H9 (cell line): ENCODE measurements around the gene HSF2. TPM values are rescaled to one million over a fixed set of nuclear protein-coding genes. Genes with fewer than 3 reads are reported as not detected.

Experiments used
- DNase-seq: peaks from one replicate; pipeline ENCODE4 v3.0.0-alpha.2; 2017
- H2AFZ ChIP-seq: one replicate; pipeline ENCODE4 v1.6.1; 2013; ENCODE audit warnings: mild to moderate bottlenecking, low read length, control low read depth, moderate library complexity
- H2AK5ac ChIP-seq: 2 replicates; pipeline ENCODE4 v1.6.1; 2013; ENCODE audit warnings: low read length, control low read depth, mixed read lengths; ENCODE audit not compliant: insufficient read length
- H2BK120ac ChIP-seq: one replicate; pipeline ENCODE4 v1.6.1; 2013; ENCODE audit warnings: low read depth, mild to moderate bottlenecking, low read length, control low read depth, inconsistent platforms; ENCODE audit not compliant: poor library complexity, severe bottlenecking
- H2BK12ac ChIP-seq: 2 replicates; pipeline ENCODE4 v1.6.1; 2013; ENCODE audit warnings: low read length, control low read depth, mixed read lengths, low read depth; ENCODE audit not compliant: insufficient read length
- H2BK15ac ChIP-seq: 2 replicates; pipeline ENCODE4 v1.6.1; 2013; ENCODE audit warnings: low read depth, low read length, control low read depth
- H2BK20ac ChIP-seq: one replicate; pipeline ENCODE4 v1.6.1; 2013; ENCODE audit warnings: low read depth, mild to moderate bottlenecking, low read length, control low read depth, inconsistent platforms; ENCODE audit not compliant: poor library complexity, severe bottlenecking
- H2BK5ac ChIP-seq: 2 replicates; pipeline ENCODE4 v1.6.1; 2013; ENCODE audit warnings: low read length, control low read depth, mixed read lengths; ENCODE audit not compliant: insufficient read length
- H3K14ac ChIP-seq: 2 replicates; pipeline ENCODE4 v1.6.1; 2013; ENCODE audit warnings: low read length, control low read depth; ENCODE audit not compliant: insufficient read depth
- H3K18ac ChIP-seq: 2 replicates; pipeline ENCODE4 v1.6.1; 2013; ENCODE audit warnings: low read depth, mild to moderate bottlenecking, mixed read lengths, low read length, control low read depth; ENCODE audit not compliant: insufficient read length
- H3K23ac ChIP-seq: 2 replicates; pipeline ENCODE4 v1.6.1; 2013; ENCODE audit warnings: low read length, control low read depth, mixed read lengths, low read depth; ENCODE audit not compliant: insufficient read length
- H3K23me2 ChIP-seq: 2 replicates; pipeline ENCODE4 v1.6.1; 2013; ENCODE audit warnings: low read depth, mild to moderate bottlenecking, mixed read lengths, low read length, control low read depth; ENCODE audit not compliant: insufficient read length, poor library complexity, severe bottlenecking
- H3K27ac ChIP-seq: 2 replicates; pipeline ENCODE4 v1.5.1; 2013; ENCODE audit warnings: low read length, control low read depth, mixed read lengths, low read depth; ENCODE audit not compliant: insufficient read length
- H3K27me3 ChIP-seq: 2 replicates; pipeline ENCODE4 v1.6.1; 2013; ENCODE audit warnings: low read length, control low read depth, inconsistent platforms; ENCODE audit not compliant: insufficient read depth
- H3K4ac ChIP-seq: 2 replicates; pipeline ENCODE4 v1.6.1; 2013; ENCODE audit warnings: low read depth, mild to moderate bottlenecking, control low read depth, inconsistent platforms, low read length, moderate library complexity
- H3K4me1 ChIP-seq: 2 replicates; pipeline ENCODE4 v1.6.1; 2013; ENCODE audit warnings: low read length, control low read depth, inconsistent platforms; ENCODE audit not compliant: insufficient read depth
- H3K4me2 ChIP-seq: 2 replicates; pipeline ENCODE4 v1.6.1; 2013; ENCODE audit warnings: low read length, control low read depth, mixed read lengths; ENCODE audit not compliant: insufficient read length, insufficient read depth
- H3K56ac ChIP-seq: 2 replicates; pipeline ENCODE4 v1.6.1; 2013; ENCODE audit warnings: low read depth, mild to moderate bottlenecking, mixed read lengths, low read length, control low read depth; ENCODE audit not compliant: insufficient read length
- H3K79me1 ChIP-seq: 2 replicates; pipeline ENCODE4 v1.6.1; 2013; ENCODE audit warnings: low read depth, mild to moderate bottlenecking, moderate library complexity, low read length, control low read depth, inconsistent platforms; ENCODE audit not compliant: insufficient read depth, poor library complexity, severe bottlenecking
- H3K79me2 ChIP-seq: 2 replicates; pipeline ENCODE4 v1.6.1; 2013; ENCODE audit warnings: low read length, control low read depth, inconsistent platforms; ENCODE audit not compliant: insufficient read depth
- H3K9ac ChIP-seq: 2 replicates; pipeline ENCODE4 v1.6.1; 2013; ENCODE audit warnings: low read length, control low read depth, mixed read lengths; ENCODE audit not compliant: insufficient read length; ENCODE audit errors: extremely low read depth
- H3K9me3 ChIP-seq: one replicate; pipeline ENCODE4 v1.6.1; 2013; ENCODE audit warnings: low read depth, low read length, inconsistent platforms; ENCODE audit not compliant: control insufficient read depth
- H3T11ph ChIP-seq: one replicate; pipeline ENCODE4 v1.6.1; 2013; ENCODE audit warnings: mild to moderate bottlenecking, low read length, control low read depth, inconsistent platforms
- H4K20me1 ChIP-seq: one replicate; pipeline ENCODE4 v1.6.1; 2013; ENCODE audit not compliant: control insufficient read depth, insufficient read length, insufficient read depth
- H4K5ac ChIP-seq: 2 replicates; pipeline ENCODE4 v1.6.1; 2013; ENCODE audit warnings: low read depth, mild to moderate bottlenecking, mixed read lengths, low read length, control low read depth; ENCODE audit not compliant: insufficient read length
- H4K8ac ChIP-seq: replicated peaks from 2 replicates; pipeline ENCODE4 v1.6.1; 2013; ENCODE audit warnings: low read length, control low read depth, mixed read lengths, low read depth; ENCODE audit not compliant: insufficient read length
- H4K91ac ChIP-seq: 2 replicates; pipeline ENCODE4 v1.6.1; 2013; ENCODE audit warnings: low read depth, mild to moderate bottlenecking, moderate library complexity, mixed read lengths, low read length, control low read depth; ENCODE audit not compliant: insufficient read length
- H3K27ac Mint-ChIP-seq, 3 experiments: 2 replicates in 2 of 3; 3 replicates in 1 of 3; pipeline ENCODE4 v1.8.0; 2020 to 2021; ENCODE audit warnings: mixed read lengths in 3 of 3, mild to moderate bottlenecking in 1 of 3, moderate library complexity in 1 of 3
- H3K27me3 Mint-ChIP-seq: 2 replicates; pipeline ENCODE4 v1.8.0; 2021; ENCODE audit warnings: low read depth, mild to moderate bottlenecking, moderate library complexity, mixed read lengths
- H3K36me3 Mint-ChIP-seq, 3 experiments: 2 replicates in 2 of 3; 3 replicates in 1 of 3; pipeline ENCODE4 v1.8.0; 2020 to 2021; ENCODE audit warnings: low read depth in 3 of 3, mixed read lengths in 3 of 3; ENCODE audit not compliant: insufficient read depth in 1 of 3
- H3K4me1 Mint-ChIP-seq, 2 experiments: 2 replicates each; pipeline ENCODE4 v1.8.0; 2020; ENCODE audit warnings: mixed read lengths in 2 of 2
- H3K4me3 Mint-ChIP-seq, 2 experiments: 2 replicates in 1 of 2; 3 replicates in 1 of 2; pipeline ENCODE4 v1.8.0; 2020 to 2021; ENCODE audit warnings: mild to moderate bottlenecking in 2 of 2, mixed read lengths in 2 of 2, moderate library complexity in 1 of 2
- H3K9me3 Mint-ChIP-seq, 2 experiments: 2 replicates in 1 of 2; 3 replicates in 1 of 2; pipeline ENCODE4 v1.8.0; 2020; ENCODE audit warnings: mild to moderate bottlenecking in 2 of 2, mixed read lengths in 2 of 2, moderate library complexity in 1 of 2
- CTCF ChIP-seq: fragments of 200-600 bp; sonication (generic); conservative IDR thresholded peaks from 3 replicates; pipeline ENCODE4 v1.8.0; 2021; ENCODE audit warnings: antibody characterized with exemption, mild to moderate bottlenecking
- WGBS: extraction: QIAGEN DNeasy Blood & Tissue Kit; methylation state at CpG from one replicate; pipeline ENCODE4 v1.1.7; 2013; ENCODE audit warnings: missing lambda C conversion rate, low lambda C conversion rate, mixed read lengths; ENCODE audit not compliant: insufficient read length; ENCODE audit errors: extremely low coverage; 5-methylcytosine and 5-hydroxymethylcytosine counted together
- total RNA-seq: library from RNA; stranded (reverse); gene quantifications from 2 replicates; pipeline ENCODE4 v1.2.1, GENCODE V29; 2021

HSF2 gene
- total RNA-seq, 1 experiment from 2014 or later = 14.6 TPM

DNA sequence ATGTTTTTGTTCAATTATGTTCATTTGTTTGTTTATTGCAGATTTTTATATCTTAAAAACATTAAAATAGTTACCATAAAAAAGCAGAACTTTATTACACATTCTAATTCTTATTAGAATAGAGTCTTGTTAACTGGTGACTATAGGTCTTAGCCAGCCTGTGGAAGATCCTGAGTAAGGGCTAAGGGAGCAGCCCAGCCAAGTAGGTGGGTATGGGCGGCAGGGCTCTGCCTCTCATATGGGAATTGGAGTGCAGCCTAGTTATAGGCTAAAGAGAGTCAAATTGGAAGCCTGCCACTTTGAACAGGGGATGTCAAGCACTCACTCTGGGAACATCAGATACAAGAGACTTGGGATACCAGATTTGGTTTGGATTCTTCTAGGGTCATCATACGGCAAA lies 10.5 kb upstream of the HSF2 start:
- Histone ChIP-seq H2AK5ac (no peak overlapping the region), H3K9ac (no peak overlapping the region), H3K9me3 (no peaks in the 10 kb centered on the region), H4K20me1 (no peaks in the 10 kb centered on the region), H3K79me1 (no peaks in the 10 kb centered on the region), H3K4ac (no peak overlapping the region), H2AFZ (no peak overlapping the region), H3K27ac (no peak overlapping the region), H3K23ac (no peak overlapping the region), H2BK20ac (no peak overlapping the region), H3K79me2 (no peaks in the 10 kb centered on the region), H3K14ac (no peak overlapping the region), H2BK12ac (no peak overlapping the region), H3K27me3 (peaks cover 42% of the 10 kb centered on the region), H3K4me1 (no peaks in the 10 kb centered on the region), H4K8ac (no peak overlapping the region), H2BK120ac (no peak overlapping the region), H2BK15ac (no peak overlapping the region), H3K4me2 (no peak overlapping the region), H4K91ac (no peak overlapping the region), H4K5ac (no peak overlapping the region), H3T11ph (no peak overlapping the region), H3K18ac (no peak overlapping the region), H3K23me2 (no peaks in the 10 kb centered on the region), H3K56ac (no peak overlapping the region), H2BK5ac (no peak overlapping the region)
- no peaks in the 10 kb centered on the region for H3K36me3 Mint-ChIP-seq
- WGBS = no CpG with 5 or more reads among the region's 2 CpGs
- H3K9me3 Mint-ChIP-seq = no peaks in the 10 kb centered on the region; a peak in 2 of 5 replicates
- DNase-seq = no peak
- no peak overlapping the region for H3K4me3 Mint-ChIP-seq
- peaks cover 5 to 6% of the 10 kb centered on the region in 2 experiments for H3K4me1 Mint-ChIP-seq
- H3K27ac Mint-ChIP-seq = no peak overlapping the region; a peak in 1 of 7 replicates
- H3K27me3 Mint-ChIP-seq = peaks cover 91% of the 10 kb centered on the region
- no peak for TF ChIP-seq CTCF
